Thymus (tissue), 11 donors: ENCODE measurements around the gene RASAL1. TPM values are rescaled to one million over a fixed set of nuclear protein-coding genes. Genes with fewer than 3 reads are reported as not detected.
A peak's percentile ranks its signal among the peaks of the same experiment; 100 is the strongest.
"Not testable (repeated sequence)": the region's sequence is repeated elsewhere in the genome, so short reads cannot be mapped to it uniquely, and the experiment has no call there.

ENCODE experiments used
- DNase-seq, 9 donors: peaks; one replicate each; pipeline ENCODE4 v3.0.0-alpha.2; 2013; ENCODE audit warnings: low spot score in 9 of 9, low read depth in 6 of 9, missing footprints in 1 of 9
- H3K27ac ChIP-seq, 2 donors: one replicate each; pipeline ENCODE4 v1.5.1; 2013; ENCODE audit warnings: control low read depth in 1 of 2, low read depth in 1 of 2, low read length in 1 of 2, mild to moderate bottlenecking in 1 of 2, moderate library complexity in 1 of 2
- H3K27me3 ChIP-seq, 2 donors: one replicate each; pipeline ENCODE4 v1.5.1; 2013; ENCODE audit warnings: low read length in 1 of 2; ENCODE audit not compliant: control insufficient read depth in 2 of 2, insufficient read depth in 1 of 2
- H3K36me3 ChIP-seq, 2 donors: one replicate each; pipeline ENCODE4 v1.5.1; 2013; ENCODE audit warnings: low read length in 1 of 2, mild to moderate bottlenecking in 1 of 2, moderate library complexity in 1 of 2; ENCODE audit not compliant: control insufficient read depth in 2 of 2, insufficient read depth in 2 of 2
- H3K4me1 ChIP-seq, 2 donors: one replicate each; pipeline ENCODE4 v1.5.1; 2013; ENCODE audit warnings: low read length in 2 of 2; ENCODE audit not compliant: control insufficient read depth in 2 of 2, insufficient read depth in 2 of 2
- H3K4me3 ChIP-seq, 2 donors: one replicate each; pipeline ENCODE4 v1.5.1; 2013; ENCODE audit warnings: low read length in 2 of 2, control low read depth in 1 of 2, mild to moderate bottlenecking in 1 of 2
- H3K9me3 ChIP-seq, 2 donors: one replicate each; pipeline ENCODE4 v1.5.1; 2013; ENCODE audit warnings: low read length in 1 of 2, mild to moderate bottlenecking in 1 of 2; ENCODE audit not compliant: control insufficient read depth in 2 of 2, insufficient read depth in 1 of 2
- WGBS: extraction: QIAGEN DNeasy Blood & Tissue Kit; methylation state at CpG from one replicate; pipeline ENCODE4 v1.1.7; 2013; 5-methylcytosine and 5-hydroxymethylcytosine counted together
- polyA plus RNA-seq: library from polyadenylated mRNA; stranded (reverse); fragments of 200-250 nt; gene quantifications from one replicate; pipeline ENCODE4 v1.2.3, GENCODE V29; 2013
- total RNA-seq: library from RNA; stranded (reverse); fragments of 120-200 nt; gene quantifications from one replicate; pipeline ENCODE4 v1.2.4, GENCODE V29; 2013
- donor health status: healthy.

RASAL1 gene
- total and polyA plus RNA-seq, 2 donors = 1.7 to 3.7 TPM

- WGBS = 79% methylated on average over 18 of the region's 18 CpGs
- Histone ChIP-seq H3K27me3 (peaks cover 0 to 14% of the 10 kb centered on the region in 2 donors), H3K36me3 (no peaks in the 10 kb centered on the region), H3K9me3 (no peaks in the 10 kb centered on the region), H3K4me3 (no peak overlapping the region), H3K4me1 (peaks cover 6 to 37% of the 10 kb centered on the region in 2 donors), H3K27ac (no peak overlapping the region)
- no peak for DNase-seq
Observed at GRCh38 chr12:113130457-113131135, 5.0 kb downstream of the RASAL1 start.

GRCh38 chr12:113129664-113130456 is 5.7 kb downstream of the RASAL1 start:
- H3K4me1 ChIP-seq = peaks cover 4 to 30% of the 10 kb centered on the region in 2 donors
- H3K27me3 ChIP-seq = peaks cover 0 to 7% of the 10 kb centered on the region in 2 donors
- DNase-seq = no peak
- no peaks in the 10 kb centered on the region for H3K9me3 ChIP-seq
- no peaks in the 10 kb centered on the region for H3K36me3 ChIP-seq
- H3K27ac ChIP-seq = no peak overlapping the region
- no peak overlapping the region for H3K4me3 ChIP-seq
- WGBS = 71% methylated on average over 17 of the region's 17 CpGs

GRCh38 chr12:113128802-113129663 is 6.5 kb downstream of the RASAL1 start:
- H3K36me3 ChIP-seq = no peaks in the 10 kb centered on the region
- 57% methylated on average over 9 of the region's 9 CpGs for WGBS
- peak in 3 of 9 donors; percentile 43 to 70 (median 49) for DNase-seq
- H3K27ac ChIP-seq = no peak overlapping the region
- no peak overlapping the region for H3K4me3 ChIP-seq
- no peaks in the 10 kb centered on the region for H3K27me3 ChIP-seq
- H3K9me3 ChIP-seq = no peaks in the 10 kb centered on the region
- H3K4me1 ChIP-seq = peaks cover 4 to 27% of the 10 kb centered on the region in 2 donors

- H3K4me3 ChIP-seq = no peak overlapping the region
- no peaks in the 10 kb centered on the region for H3K9me3 ChIP-seq
- H3K27me3 ChIP-seq = no peaks in the 10 kb centered on the region
- H3K36me3 ChIP-seq = no peaks in the 10 kb centered on the region
- peaks cover 4 to 27% of the 10 kb centered on the region in 2 donors for H3K4me1 ChIP-seq
- DNase-seq = peak in 1 of 9 donors; percentile 60
- H3K27ac ChIP-seq = peak overlapping the region in 1 of 2 donors; percentile 44
- WGBS = 36% methylated on average over 15 of the region's 15 CpGs
Observed at GRCh38 chr12:113127791-113128199, 7.8 kb downstream of the RASAL1 start.

- WGBS = 90% methylated on average over 3 of the region's 3 CpGs
- no peaks in the 10 kb centered on the region for H3K27me3 ChIP-seq
- H3K36me3 ChIP-seq = no peaks in the 10 kb centered on the region
- no peak overlapping the region for H3K27ac ChIP-seq
- no peaks in the 10 kb centered on the region for H3K9me3 ChIP-seq
- H3K4me3 ChIP-seq = no peak overlapping the region
- no peaks in the 10 kb centered on the region for H3K4me1 ChIP-seq
- no peak for DNase-seq
Observed at GRCh38 chr12:113120670-113121370, 14.7 kb downstream of the RASAL1 start.

GRCh38 chr12:113119980-113120669 is 15.4 kb downstream of the RASAL1 start:
- no peak overlapping the region for H3K27ac ChIP-seq
- H3K36me3 ChIP-seq = no peaks in the 10 kb centered on the region
- H3K4me1 ChIP-seq = no peaks in the 10 kb centered on the region
- WGBS = 45% methylated on average over 4 of the region's 4 CpGs
- H3K9me3 ChIP-seq = no peaks in the 10 kb centered on the region
- no peak overlapping the region for H3K4me3 ChIP-seq
- no peak for DNase-seq
- no peaks in the 10 kb centered on the region for H3K27me3 ChIP-seq

- no peaks in the 10 kb centered on the region for H3K27me3 ChIP-seq
- DNase-seq = no peak
- 97% methylated on average over 1 of the region's 1 CpG for WGBS
Observed at GRCh38 chr12:113118142-113118541, 17.4 kb downstream of the RASAL1 start.

GRCh38 chr12:113117684-113118083 is 17.9 kb downstream of the RASAL1 start:
- not testable (repeated sequence) for H3K36me3 ChIP-seq, H3K27me3 ChIP-seq, DNase-seq, H3K4me1 ChIP-seq, H3K9me3 ChIP-seq, H3K4me3 ChIP-seq, H3K27ac ChIP-seq
- 90% methylated on average over 8 of the region's 8 CpGs for WGBS

More at GRCh38 chr12:113118142-113118541, 17.4 kb downstream of the RASAL1 start:
- no peaks in the 10 kb centered on the region for H3K9me3 ChIP-seq
- H3K4me1 ChIP-seq = no peaks in the 10 kb centered on the region
- no peaks in the 10 kb centered on the region for H3K36me3 ChIP-seq
- H3K4me3 ChIP-seq = no peak overlapping the region
- no peak overlapping the region for H3K27ac ChIP-seq
